Activated CD4-positive, alpha-beta T cell treated with anti-CD3 and anti-CD28 coated beads, Interleukin-2, Interleukin-6, amounts not matched to agents 100 ng/mL and 50 ng/mL, durations not matched to agents 16 hours and 8 hours (primary cell): ENCODE data around the gene P2RY11.

Experiments
- DNase-seq: peaks from one replicate; pipeline ENCODE4 v3.0.0-alpha.2; 2020

The P2RY11 gene

GRCh38 chr19:10093295-10094186 lies 18.0 kb upstream of the P2RY11 start:
- no peak for DNase-seq

GRCh38 chr19:10095622-10095947 lies 15.9 kb upstream of the P2RY11 start:
- no peak for DNase-seq

- DNase-seq, result peak; percentile 95
These were observed 15.4 kb upstream of the P2RY11 start for GRCh38 chr19:10095948-10096614.

GRCh38 chr19:10096615-10096963 lies 14.9 kb upstream of the P2RY11 start:
- no peak for DNase-seq

GRCh38 chr19:10100163-10100785 lies 11.2 kb upstream of the P2RY11 start:
- no peak for DNase-seq

- DNase-seq, result no peak
These were observed 8.7 kb upstream of the P2RY11 start for GRCh38 chr19:10102787-10103236.

- DNase-seq, result no peak
These were observed 7.4 kb upstream of the P2RY11 start for GRCh38 chr19:10104130-10104513.

- DNase-seq, result peak; percentile 87
These were observed 6.6 kb upstream of the P2RY11 start for GRCh38 chr19:10104665-10105508.

GRCh38 chr19:10105509-10106099 lies 5.9 kb upstream of the P2RY11 start:
- DNase-seq, result peak; percentile 73

- peak; percentile 99 for DNase-seq
These were observed 5.2 kb upstream of the P2RY11 start, which contains the start of gene PPAN for GRCh38 chr19:10106100-10106936. Gene PPAN, plus strand, starts transcription at chr19:10106362. Its CDS starts 33 bp downstream, at chr19:10106395.

- DNase-seq, result no peak
These were observed 4.2 kb upstream of the P2RY11 start for GRCh38 chr19:10107254-10107653.

- DNase-seq, result no peak
These were observed 3.6 kb upstream of the P2RY11 start for GRCh38 chr19:10107817-10108367.

GRCh38 chr19:10109528-10109927 lies 2.0 kb upstream of the P2RY11 start:
- DNase-seq, result no peak

- no peak for DNase-seq
These were observed 1.2 kb upstream of the P2RY11 start for GRCh38 chr19:10110076-10110971.

GRCh38 chr19:10110972-10111317 lies 548 bp upstream of the P2RY11 start:
- no peak for DNase-seq

GRCh38 chr19:10112037-10112761 lies 706 bp downstream of the P2RY11 start:
- DNase-seq, result peak; percentile 76

GRCh38 chr19:10112895-10113591 lies 1.6 kb downstream of the P2RY11 start:
- DNase-seq, result peak; percentile 85

- peak; percentile 36 for DNase-seq
These were observed 2.1 kb downstream of the P2RY11 start for GRCh38 chr19:10113592-10113963.
